Measurements from ENCODE around the gene CHSY3.

Gene CHSY3

DNA sequence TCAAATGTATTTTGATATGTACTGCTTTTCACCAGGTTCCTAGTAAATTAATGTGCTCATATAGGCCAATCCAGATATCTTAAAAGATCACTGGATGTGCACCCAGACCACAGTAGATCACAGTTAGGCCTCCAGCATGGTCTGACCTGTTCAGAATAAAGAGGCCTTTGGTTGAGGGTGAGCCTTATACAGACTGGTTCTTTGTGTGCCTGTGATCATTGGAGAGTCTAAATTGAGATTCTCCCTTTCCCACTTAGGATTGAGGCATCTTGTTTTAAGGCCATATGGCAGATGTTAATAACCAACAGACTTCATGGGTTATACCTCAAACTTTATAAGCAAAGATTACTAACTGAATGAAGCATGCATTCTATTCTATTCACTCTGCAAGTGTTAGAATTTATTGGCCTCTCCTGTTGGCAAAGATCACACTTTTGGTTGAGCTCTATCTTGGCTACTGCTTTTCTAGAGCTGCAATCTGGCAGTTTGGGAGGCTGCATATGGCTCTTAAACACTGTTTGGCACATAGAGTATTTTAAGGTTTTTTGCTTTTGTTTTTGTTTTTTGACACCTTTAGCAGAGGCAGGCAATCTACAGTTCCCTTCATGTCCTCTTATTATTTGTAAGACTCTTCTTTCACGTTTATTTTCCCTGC, 8.5 kb downstream of the CHSY3 start:
- Histone ChIP-seq H3K27ac (ENCODE audit: low read depth, low read length) (no peak overlapping the region), H3K4me3 (ENCODE audit: low read length) (no peak overlapping the region), H3F3A (ENCODE audit: control insufficient read depth, insufficient read depth) (no peaks in the 10 kb centered on the region)

DNA sequence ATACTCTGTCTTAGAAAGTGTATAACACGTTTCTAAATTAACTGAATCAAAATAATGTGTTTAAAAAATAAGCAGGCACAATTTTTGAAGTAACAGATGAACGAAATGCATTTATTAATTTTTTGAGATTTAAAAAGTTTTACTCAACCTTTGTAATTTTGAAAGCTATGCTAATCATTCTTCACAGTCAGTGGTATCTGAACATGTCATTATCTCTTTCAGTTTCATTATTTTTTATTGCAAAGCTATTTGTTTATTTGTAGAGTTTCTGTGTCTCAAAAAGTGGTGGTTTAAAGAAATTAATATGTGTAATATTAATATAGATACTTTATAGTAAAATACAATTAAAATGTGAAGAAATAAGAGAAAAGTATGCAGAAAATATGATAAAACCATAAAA, 11.2 kb downstream of the CHSY3 start:
- Histone ChIP-seq H3K4me2 (ENCODE audit: low read length) (no peak overlapping the region), H3K9me3 (ENCODE audit: control insufficient read depth, insufficient read depth, low read length) (no peaks in the 10 kb centered on the region), H3K27me3 (ENCODE audit: control insufficient read depth, low read length) (no peaks in the 10 kb centered on the region), H3K79me2 (ENCODE audit: control insufficient read depth, low read length) (no peaks in the 10 kb centered on the region), H3K36me3 (ENCODE audit: control insufficient read depth, low read length) (no peaks in the 10 kb centered on the region), H3F3A (ENCODE audit: control insufficient read depth, insufficient read depth) (no peaks in the 10 kb centered on the region), H3K4me3 (ENCODE audit: low read length) (no peak overlapping the region), H4K20me1 (ENCODE audit: control insufficient read depth, insufficient read depth, low read depth, low read length) (no peaks in the 10 kb centered on the region), H3K4me1 (ENCODE audit: control insufficient read depth, low read length) (no peaks in the 10 kb centered on the region), H3K9me2 (replicated peaks; ENCODE audit: control insufficient read depth, low read length) (no peaks in the 10 kb centered on the region), H3K27ac (ENCODE audit: low read depth, low read length) (no peak overlapping the region)
- TF ChIP-seq EZH2phosphoT487 (IDR thresholded peaks at IDR 0.05; ENCODE audit: borderline replicate concordance, low read length) (no peak), CTCF (IDR thresholded peaks at IDR 0.05; ENCODE audit: low read depth, low read length, poor library complexity, severe bottlenecking) (no peak)

More for the DNA sequence above, 8.5 kb downstream of the CHSY3 start:
- Histone ChIP-seq H3K36me3 (ENCODE audit: control insufficient read depth, low read length) (no peaks in the 10 kb centered on the region), H3K79me2 (ENCODE audit: control insufficient read depth, low read length) (no peaks in the 10 kb centered on the region), H3K4me1 (ENCODE audit: control insufficient read depth, low read length) (no peaks in the 10 kb centered on the region), H3K27me3 (ENCODE audit: control insufficient read depth, low read length) (no peaks in the 10 kb centered on the region), H3K9me3 (ENCODE audit: control insufficient read depth, insufficient read depth, low read length) (no peaks in the 10 kb centered on the region), H3K9me2 (replicated peaks; ENCODE audit: control insufficient read depth, low read length) (no peaks in the 10 kb centered on the region), H4K20me1 (ENCODE audit: control insufficient read depth, insufficient read depth, low read depth, low read length) (no peaks in the 10 kb centered on the region), H3K4me2 (ENCODE audit: low read length) (no peak overlapping the region)
- TF ChIP-seq CTCF (IDR thresholded peaks at IDR 0.05; ENCODE audit: low read depth, low read length, poor library complexity, severe bottlenecking) (no peak), EZH2phosphoT487 (IDR thresholded peaks at IDR 0.05; ENCODE audit: borderline replicate concordance, low read length) (no peak)

DNA sequence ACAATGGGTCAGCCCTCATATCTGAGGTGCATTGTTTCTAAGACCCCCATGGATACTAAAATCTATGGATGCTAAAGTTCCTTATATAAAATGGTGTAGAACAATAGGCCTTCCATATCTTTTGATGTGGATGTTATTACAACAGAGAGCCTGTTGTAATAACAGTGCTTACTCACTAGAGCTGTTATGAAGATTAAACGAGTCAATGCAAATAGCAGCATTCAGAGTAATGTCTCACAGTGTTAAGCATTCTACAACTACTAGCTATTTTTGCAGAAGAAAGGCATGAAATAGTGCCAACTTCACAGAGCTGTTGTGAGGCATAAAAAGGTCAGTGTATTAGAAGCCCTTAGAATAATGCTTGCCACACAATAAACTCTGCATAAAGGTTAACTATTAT, 13.0 kb downstream of the CHSY3 start:
- H3K36me3 ChIP-seq (ENCODE audit: control insufficient read depth, low read length), result no peaks in the 10 kb centered on the region
- no peak overlapping the region for H3K27ac ChIP-seq (ENCODE audit: low read depth, low read length)
- H3K4me2 ChIP-seq (ENCODE audit: low read length), result no peak overlapping the region
- H3K9me2 ChIP-seq (replicated peaks; ENCODE audit: control insufficient read depth, low read length), result no peaks in the 10 kb centered on the region
- no peak overlapping the region for H3K4me3 ChIP-seq (ENCODE audit: low read length)
- H4K20me1 ChIP-seq (ENCODE audit: control insufficient read depth, insufficient read depth, low read depth, low read length), result no peaks in the 10 kb centered on the region
- H3K79me2 ChIP-seq (ENCODE audit: control insufficient read depth, low read length), result no peaks in the 10 kb centered on the region
- TF ChIP-seq CTCF (IDR thresholded peaks at IDR 0.05; ENCODE audit: low read depth, low read length, poor library complexity, severe bottlenecking), result no peak
- H3K4me1 ChIP-seq (ENCODE audit: control insufficient read depth, low read length), result no peaks in the 10 kb centered on the region
- no peaks in the 10 kb centered on the region for H3F3A ChIP-seq (ENCODE audit: control insufficient read depth, insufficient read depth)
- H3K9me3 ChIP-seq (ENCODE audit: control insufficient read depth, insufficient read depth, low read length), result no peaks in the 10 kb centered on the region
- no peaks in the 10 kb centered on the region for H3K27me3 ChIP-seq (ENCODE audit: control insufficient read depth, low read length)
